Sigmoid colon (tissue), 7 donors: Measurements from ENCODE around the gene CEACAM16. TPM values are rescaled to one million over a fixed set of nuclear protein-coding genes. Genes with fewer than 3 reads are reported as not detected.

Experiments
- DNase-seq: peaks from one replicate; pipeline ENCODE4 v3.0.0-alpha.2; 2019
- H3K27ac ChIP-seq, 4 donors: fragments of 200-600 bp; sonication (generic); one replicate each; pipeline ENCODE4 v1.5.1; 2016 to 2019; ENCODE audit warnings: mild to moderate bottlenecking in 1 of 4
- H3K27me3 ChIP-seq, 3 donors: fragments of 200-600 bp; sonication (generic); one replicate each; pipeline ENCODE4 v1.5.1; 2019; ENCODE audit warnings: mild to moderate bottlenecking in 1 of 3
- H3K36me3 ChIP-seq, 4 donors: fragments of 200-600 bp; sonication (generic); one replicate each; pipeline ENCODE4 v1.5.1; 2016 to 2019
- H3K4me1 ChIP-seq, 4 donors: fragments of 200-600 bp; sonication (generic); one replicate each; pipeline ENCODE4 v1.5.1; 2017 to 2019
- H3K4me3 ChIP-seq, 4 donors: fragments of 200-600 bp; sonication (generic); one replicate each; pipeline ENCODE4 v1.5.1; 2017 to 2019; ENCODE audit warnings: mild to moderate bottlenecking in 2 of 4, moderate library complexity in 1 of 4
- H3K9me3 ChIP-seq, 4 donors: fragments of 200-600 bp in 3 of 4; sonication (generic) in 3 of 4; one replicate each; pipeline versions ENCODE4 v1.5.1 to v1.6.1; 2013 to 2019
- EP300 ChIP-seq, 4 donors: sonication (generic); formaldehyde crosslinking; IDR thresholded peaks; one replicate each; pipeline ENCODE4 v1.6.1; 2017; ENCODE audit warnings: antibody characterized with exemption in 4 of 4
- POLR2A ChIP-seq, 2 donors: fragments of 450-650 bp; IDR thresholded peaks; one replicate each; pipeline ENCODE4 v1.6.1; 2016; ENCODE audit warnings: antibody characterized with exemption in 2 of 2, mild to moderate bottlenecking in 2 of 2, moderate library complexity in 2 of 2
- POLR2AphosphoS5 ChIP-seq, 4 donors: sonication (generic); formaldehyde crosslinking; IDR thresholded peaks; one replicate each; pipeline ENCODE4 v1.6.1; 2017; ENCODE audit warnings: antibody characterized with exemption in 4 of 4
- WGBS, 2 donors: extraction: QIAGEN DNeasy Blood & Tissue Kit; methylation state at CpG; one replicate each; pipeline ENCODE4 v1.1.7; 2013; 5-methylcytosine and 5-hydroxymethylcytosine counted together
- intact Hi-C: fragments of 100-400 bp; cut with DNase I; formaldehyde crosslinking; loops from one replicate; pipeline ENCODE4 v1.15.1; 2023
- polyA plus RNA-seq, 3 donors: library from polyadenylated mRNA; stranded (reverse); fragments of 200-250 nt; gene quantifications; one replicate each; pipeline ENCODE4 v1.2.3, GENCODE V29; 2013
- total RNA-seq, 4 donors: library from RNA; depleted of rRNA; stranded (reverse); fragments of >200 nt; gene quantifications; one replicate each; pipeline ENCODE4 v1.1.0, GENCODE V29; 2016
- TF ChIP-seq, protein P1 (sequence below), 4 experiments: fragments of 450-650 bp in 3 of 4; fragments of 200-600 bp in 1 of 4; IDR thresholded peaks; one replicate each; pipeline ENCODE4 v1.5.1; 2016 to 2019; ENCODE audit warnings: antibody characterized with exemption in 4 of 4, mild to moderate bottlenecking in 3 of 4, moderate library complexity in 2 of 4
- donor health status: healthy with polysubstance abuse.
- donor health status: Bipolar disorder and iron deficiency.
- donor health status: healthy.

Gene CEACAM16
- total and polyA plus RNA-seq, 7 donors: not detected

DNA sequence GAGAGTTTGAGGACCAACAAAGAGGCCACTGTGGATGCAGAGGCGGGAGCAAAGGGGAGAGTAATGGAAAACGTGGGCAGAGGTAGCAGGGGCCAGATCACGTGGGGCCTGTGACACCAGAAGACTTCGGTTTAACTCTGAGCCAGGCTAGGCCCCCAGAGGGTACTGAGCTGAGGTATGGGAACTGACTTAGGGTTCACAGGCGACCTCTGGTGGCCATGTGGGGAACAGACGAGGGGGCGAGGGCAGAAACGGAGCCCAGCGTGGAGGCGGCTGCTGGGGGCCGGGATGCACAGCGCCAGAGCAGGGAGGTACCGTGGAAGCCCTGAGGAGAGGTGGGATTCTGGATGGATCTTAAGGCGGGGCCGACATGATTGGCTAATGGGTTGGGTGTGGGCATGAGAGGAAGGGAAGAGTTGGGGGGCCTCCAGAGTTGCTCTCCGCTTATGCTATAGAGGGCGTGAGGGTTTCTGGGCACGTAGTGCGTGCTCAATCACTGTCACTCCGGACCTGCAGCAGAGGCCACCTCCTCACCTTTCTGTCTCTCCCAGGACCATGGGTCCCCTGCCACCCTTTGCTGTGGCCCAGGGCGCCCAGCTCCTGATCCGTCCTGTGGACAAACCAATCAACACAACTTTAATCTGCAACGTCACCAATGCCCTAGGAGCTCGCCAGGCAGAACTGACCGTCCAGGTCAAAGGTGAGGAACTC, 41.6 kb upstream of the CEACAM16 start:
- DNase-seq: peak; percentile 69

DNA sequence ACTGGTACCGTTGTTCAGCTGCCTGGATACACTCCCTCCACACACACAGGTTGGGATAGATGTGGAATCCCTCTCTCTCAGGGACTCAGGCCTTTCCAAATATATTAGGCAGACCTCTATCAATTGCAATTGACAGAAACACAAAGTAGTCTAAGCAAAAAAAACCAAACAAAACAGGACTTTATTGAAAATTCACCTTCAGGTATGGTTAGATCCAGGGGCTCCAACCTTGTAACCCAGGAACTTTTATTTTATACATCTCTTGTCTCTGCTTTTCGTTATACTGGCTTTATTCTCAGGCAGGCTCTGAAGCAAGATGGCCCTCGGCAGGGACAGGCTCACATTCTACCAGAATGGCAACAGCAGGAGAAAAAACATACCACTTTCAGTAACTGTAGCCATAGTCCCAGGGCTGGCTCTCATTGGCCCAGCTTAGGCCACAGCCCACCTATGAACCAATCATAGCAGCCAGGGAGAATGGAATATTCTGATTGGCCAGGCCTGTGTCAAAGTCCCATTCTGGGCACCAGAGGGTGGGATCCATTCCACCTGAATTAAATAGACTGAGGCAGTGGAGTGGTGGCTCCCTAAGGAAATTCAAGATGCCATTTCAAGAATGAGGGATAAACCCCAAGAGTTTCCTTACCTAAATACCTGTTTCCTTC, 40.8 kb upstream of the CEACAM16 start:
- H3K4me3 ChIP-seq: no peak overlapping the region
- no peaks in the 10 kb centered on the region for H3K9me3 ChIP-seq
- WGBS, 2 donors: 94 to 95% methylated on average over 3 of the region's 3 CpGs
- no peak for DNase-seq
- TF ChIP-seq POLR2AphosphoS5 (IDR thresholded peaks at IDR 0.05) (no peak), EP300 (IDR thresholded peaks at IDR 0.05) (no peak), POLR2A (IDR thresholded peaks at IDR 0.05) (no peak)
- TF ChIP-seq, protein P1, sequence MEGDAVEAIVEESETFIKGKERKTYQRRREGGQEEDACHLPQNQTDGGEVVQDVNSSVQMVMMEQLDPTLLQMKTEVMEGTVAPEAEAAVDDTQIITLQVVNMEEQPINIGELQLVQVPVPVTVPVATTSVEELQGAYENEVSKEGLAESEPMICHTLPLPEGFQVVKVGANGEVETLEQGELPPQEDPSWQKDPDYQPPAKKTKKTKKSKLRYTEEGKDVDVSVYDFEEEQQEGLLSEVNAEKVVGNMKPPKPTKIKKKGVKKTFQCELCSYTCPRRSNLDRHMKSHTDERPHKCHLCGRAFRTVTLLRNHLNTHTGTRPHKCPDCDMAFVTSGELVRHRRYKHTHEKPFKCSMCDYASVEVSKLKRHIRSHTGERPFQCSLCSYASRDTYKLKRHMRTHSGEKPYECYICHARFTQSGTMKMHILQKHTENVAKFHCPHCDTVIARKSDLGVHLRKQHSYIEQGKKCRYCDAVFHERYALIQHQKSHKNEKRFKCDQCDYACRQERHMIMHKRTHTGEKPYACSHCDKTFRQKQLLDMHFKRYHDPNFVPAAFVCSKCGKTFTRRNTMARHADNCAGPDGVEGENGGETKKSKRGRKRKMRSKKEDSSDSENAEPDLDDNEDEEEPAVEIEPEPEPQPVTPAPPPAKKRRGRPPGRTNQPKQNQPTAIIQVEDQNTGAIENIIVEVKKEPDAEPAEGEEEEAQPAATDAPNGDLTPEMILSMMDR (IDR thresholded peaks at IDR 0.05): no peak
- H3K4me1 ChIP-seq: peaks cover 0 to 5% (median 0%) of the 10 kb centered on the region in 4 donors
- peaks cover 0 to 94% (median 20%) of the 10 kb centered on the region in 4 donors for H3K36me3 ChIP-seq
- no peaks in the 10 kb centered on the region for H3K27me3 ChIP-seq
- H3K27ac ChIP-seq: no peak overlapping the region
- intact Hi-C loops: no loop called here

More for the DNA sequence above, 41.6 kb upstream of the CEACAM16 start:
- TF ChIP-seq, protein P1 (IDR thresholded peaks at IDR 0.05): peak; percentile 71 to 93 (median 83)
- no peak for TF ChIP-seq POLR2A (IDR thresholded peaks at IDR 0.05)
- WGBS, 2 donors: 43 to 44% methylated on average over 25 of the region's 25 CpGs
- H3K4me1 ChIP-seq: peaks cover 0 to 5% (median 0%) of the 10 kb centered on the region in 4 donors
- intact Hi-C loops: loop anchor here (2.0 kb wide), 1 partner anchor 87 kb away; no protein-coding TSS in a partner anchor
- H3K27me3 ChIP-seq: no peaks in the 10 kb centered on the region
- no peak overlapping the region for H3K27ac ChIP-seq
- no peak overlapping the region for H3K4me3 ChIP-seq
- no peaks in the 10 kb centered on the region for H3K9me3 ChIP-seq
- peaks cover 0 to 94% (median 18%) of the 10 kb centered on the region in 4 donors for H3K36me3 ChIP-seq

DNA sequence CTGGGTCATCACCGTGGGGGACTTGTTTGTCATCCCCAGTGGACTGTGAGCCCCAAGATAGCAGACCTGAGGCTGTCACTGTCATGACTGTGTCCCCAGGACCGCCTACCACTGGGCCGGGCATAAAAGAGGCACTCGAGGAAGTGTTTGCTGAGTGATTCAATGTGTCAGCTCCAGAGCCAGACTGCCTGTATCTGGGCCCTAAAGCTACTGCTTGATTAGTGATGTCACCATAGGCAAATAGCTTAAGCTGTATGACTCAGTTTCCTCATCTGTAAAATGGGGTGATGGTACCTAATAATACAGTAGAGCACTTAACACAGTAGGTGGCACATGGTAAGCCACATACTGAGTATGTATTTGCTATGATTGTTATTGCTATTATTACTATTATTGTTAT, 38.9 kb upstream of the CEACAM16 start:
- intact Hi-C loops: no loop called here
- no peaks in the 10 kb centered on the region for H3K9me3 ChIP-seq
- no peaks in the 10 kb centered on the region for H3K27me3 ChIP-seq
- WGBS, 2 donors: 77 to 89% methylated on average over 4 of the region's 4 CpGs
- no peak for TF ChIP-seq EP300 (IDR thresholded peaks at IDR 0.05)
- TF ChIP-seq, protein P1 (IDR thresholded peaks at IDR 0.05): no peak
- no peak overlapping the region for H3K27ac ChIP-seq
- no peak overlapping the region for H3K4me3 ChIP-seq
- peaks cover 0 to 78% (median 18%) of the 10 kb centered on the region in 4 donors for H3K36me3 ChIP-seq
- H3K4me1 ChIP-seq: peaks cover 0 to 5% (median 0%) of the 10 kb centered on the region in 4 donors
- no peak for DNase-seq

DNA sequence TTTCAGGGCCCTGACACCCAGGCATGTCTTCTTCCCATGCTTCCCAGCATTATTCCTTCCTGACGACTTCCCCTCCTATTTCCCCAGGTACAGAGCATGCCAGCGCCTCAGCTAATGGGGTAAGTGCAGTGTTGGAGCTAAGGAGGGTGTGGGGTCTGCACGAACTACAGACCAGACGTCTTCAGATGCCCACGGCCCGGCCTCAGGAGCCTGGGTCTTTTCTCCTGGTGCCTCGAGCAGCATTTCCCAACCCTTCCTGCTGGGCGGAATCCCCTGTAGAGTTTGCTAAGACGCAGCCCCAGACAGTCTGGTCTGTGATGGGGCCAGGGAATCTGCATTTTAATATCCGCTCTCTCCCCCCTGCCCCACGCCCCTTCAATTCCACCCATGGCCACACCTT, 37.7 kb upstream of the CEACAM16 start:
- no peak for DNase-seq
- no peak overlapping the region for H3K4me3 ChIP-seq
- peaks cover 0 to 5% (median 0%) of the 10 kb centered on the region in 4 donors for H3K4me1 ChIP-seq
- WGBS, 2 donors: 92 to 93% methylated on average over 11 of the region's 11 CpGs
- no peaks in the 10 kb centered on the region for H3K9me3 ChIP-seq
- no peak overlapping the region for H3K27ac ChIP-seq
- intact Hi-C loops: no loop called here
- H3K36me3 ChIP-seq: peaks cover 0 to 67% (median 18%) of the 10 kb centered on the region in 4 donors
- TF ChIP-seq, protein P1 (IDR thresholded peaks at IDR 0.05): no peak
- no peak for TF ChIP-seq POLR2A (IDR thresholded peaks at IDR 0.05)
- no peak for TF ChIP-seq EP300 (IDR thresholded peaks at IDR 0.05)
- no peak for TF ChIP-seq POLR2AphosphoS5 (IDR thresholded peaks at IDR 0.05)
- no peaks in the 10 kb centered on the region for H3K27me3 ChIP-seq
